Effector memory CD8-positive, alpha-beta T cell (primary cell): Measurements from ENCODE around the gene ERCC1.

Experiments
- ATAC-seq: fragments of 150-1000 bp; cut with Tn5 transposase; replicated peaks from 2 replicates; pipeline ENCODE4 v1.10.0; 2021; ENCODE audit warnings: mild to moderate bottlenecking, moderate library complexity
- DNase-seq, 3 experiments: peaks; one replicate each; pipeline ENCODE4 v3.0.0; 2021
- H3K27ac Mint-ChIP-seq, 2 donors: one replicate each; pipeline ENCODE4 v1.8.0; 2022; ENCODE audit warnings: mild to moderate bottlenecking in 2 of 2, mixed read lengths in 2 of 2, moderate library complexity in 2 of 2
- H3K27me3 Mint-ChIP-seq, 2 donors: one replicate each; pipeline ENCODE4 v1.8.0; 2022; ENCODE audit warnings: mixed read lengths in 2 of 2
- H3K36me3 Mint-ChIP-seq: one replicate; pipeline ENCODE4 v1.8.0; 2022; ENCODE audit warnings: mild to moderate bottlenecking, moderate library complexity, mixed read lengths; ENCODE audit not compliant: insufficient read depth
- H3K4me1 Mint-ChIP-seq, 2 donors: one replicate each; pipeline ENCODE4 v1.8.0; 2022; ENCODE audit warnings: low read depth in 2 of 2, mixed read lengths in 2 of 2
- H3K4me3 Mint-ChIP-seq, 2 donors: one replicate each; pipeline ENCODE4 v1.8.0; 2022; ENCODE audit warnings: mild to moderate bottlenecking in 2 of 2, mixed read lengths in 2 of 2, moderate library complexity in 2 of 2
- H3K9me3 Mint-ChIP-seq, 2 donors: one replicate each; pipeline ENCODE4 v1.8.0; 2022; ENCODE audit warnings: mixed read lengths in 2 of 2

The ERCC1 gene

GRCh38 chr19:45376045-45376724 is 47.5 kb downstream of the ERCC1 start:
- Mint-ChIP-seq H3K36me3 (peaks cover 3% of the 10 kb centered on the region), H3K27me3 (peaks cover 8 to 15% of the 10 kb centered on the region in 2 donors), H3K4me1 (no peaks in the 10 kb centered on the region), H3K4me3 (no peak overlapping the region), H3K9me3 (no peaks in the 10 kb centered on the region), H3K27ac (no peak overlapping the region)
- DNase-seq = no peak
- ATAC-seq = no peak

DNA sequence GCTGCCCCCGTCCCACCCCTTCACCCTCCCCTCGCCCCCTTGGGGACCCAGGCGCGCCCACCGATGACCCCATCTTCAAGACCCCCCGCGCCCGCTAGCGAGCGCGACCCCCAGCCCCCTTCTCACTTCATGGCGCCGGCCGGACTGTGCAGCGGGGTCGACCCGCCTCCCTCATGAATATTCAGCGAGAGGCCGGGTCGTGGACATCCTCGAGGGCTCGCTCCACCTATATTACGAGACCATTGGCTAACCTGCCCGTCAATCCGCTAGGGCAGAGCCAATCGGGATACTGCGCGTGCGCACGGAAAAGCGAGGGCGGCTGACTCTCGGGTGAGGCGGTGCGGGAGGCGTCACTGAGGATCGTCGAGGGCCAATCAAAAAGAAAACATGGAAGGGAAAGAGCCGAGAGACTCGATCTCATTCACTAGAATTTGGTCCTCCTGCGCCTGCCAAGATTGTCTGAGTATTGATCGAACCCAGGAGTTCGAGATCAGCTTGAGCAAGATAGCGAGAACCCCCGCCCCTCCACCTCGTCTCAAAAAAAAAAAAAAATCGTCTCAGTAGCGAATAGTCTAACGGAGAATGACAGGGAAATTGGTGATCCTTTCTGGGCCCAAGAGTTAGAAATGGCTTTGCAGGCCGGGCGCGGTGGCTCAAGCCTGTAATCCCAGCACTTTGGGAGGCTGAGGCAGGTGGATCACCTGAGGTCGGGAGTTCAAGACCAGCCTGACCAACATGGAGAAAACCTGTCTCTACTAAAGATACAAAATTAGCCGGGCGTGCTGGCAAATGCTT is 53.1 kb downstream of the ERCC1 start, which contains the start of gene ERCC2:
TSS of gene ERCC2 (minus strand) at position 164 of the 795 bp plus-strand sequence. CDS start at position 131, 33 bp downstream.
- DNase-seq (peak; percentile 100), ATAC-seq (peak; percentile 98)
- Mint-ChIP-seq H3K4me1 (peaks cover 5 to 10% of the 10 kb centered on the region in 2 donors), H3K36me3 (peaks cover 18% of the 10 kb centered on the region), H3K4me3 (peak within 1 kb of the TSS; percentile 78 to 81), H3K27me3 (peaks cover 8% of the 10 kb centered on the region in 2 donors), H3K9me3 (no peaks in the 10 kb centered on the region), H3K27ac (peak within 1 kb of the TSS; percentile 89 to 94)

DNA sequence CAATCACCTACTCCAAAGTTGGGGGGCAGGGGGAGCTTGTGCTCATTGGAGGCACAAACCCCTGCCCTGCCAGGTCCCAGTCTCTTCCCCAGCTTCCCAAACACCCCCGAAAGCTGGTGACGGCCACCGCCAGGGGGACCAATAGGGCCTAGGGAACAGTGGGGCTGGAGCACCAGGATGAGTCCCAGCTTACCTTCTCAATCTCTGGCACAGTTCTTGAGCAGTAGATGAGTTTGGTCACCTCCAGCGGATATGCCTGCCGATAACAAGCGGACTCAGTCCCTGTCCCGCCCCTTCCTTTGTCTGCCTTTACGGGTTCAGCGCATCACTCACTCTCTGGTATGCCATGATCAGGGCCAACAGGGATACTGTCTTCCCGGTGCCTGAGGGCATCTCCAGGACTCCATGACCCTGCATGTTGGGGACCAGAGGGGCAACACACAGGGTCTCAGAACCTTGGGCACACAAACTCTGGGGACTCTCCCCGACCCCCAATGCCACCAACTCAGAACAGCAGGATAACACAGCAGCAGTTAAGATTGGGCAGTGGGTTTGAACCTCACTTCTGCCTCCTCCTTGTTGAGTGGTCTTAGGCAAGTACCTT is 54.9 kb downstream of the ERCC1 start:
- H3K4me1 Mint-ChIP-seq = peaks cover 5 to 10% of the 10 kb centered on the region in 2 donors
- no peak for DNase-seq
- peak overlapping the region in 1 of 2 donors; percentile 26 for H3K4me3 Mint-ChIP-seq
- no peak for ATAC-seq
- peaks cover 18% of the 10 kb centered on the region for H3K36me3 Mint-ChIP-seq
- no peaks in the 10 kb centered on the region for H3K9me3 Mint-ChIP-seq
- H3K27ac Mint-ChIP-seq = peak overlapping the region in 1 of 2 donors; percentile 49
- H3K27me3 Mint-ChIP-seq = peaks cover under 1 to 5% of the 10 kb centered on the region in 2 donors

DNA sequence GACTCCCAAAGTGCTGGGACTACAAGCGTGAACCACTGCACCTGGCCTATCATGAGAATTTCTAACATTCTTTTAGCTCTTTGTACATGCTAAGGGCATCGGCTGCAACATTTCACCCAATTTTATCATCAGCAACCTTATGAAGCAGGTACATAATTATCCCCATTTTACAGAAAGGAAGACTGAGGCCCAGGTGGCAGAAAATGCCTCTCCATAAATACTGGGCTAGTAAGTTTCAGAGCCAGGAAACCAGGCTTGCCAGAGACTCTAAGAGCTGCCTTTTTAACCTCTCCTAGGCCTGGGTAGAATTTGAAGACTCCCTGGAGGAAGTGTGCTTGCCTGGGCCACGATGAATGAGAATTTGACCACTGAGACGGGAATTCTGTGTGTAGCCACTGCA is 55.6 kb downstream of the ERCC1 start:
- no peak for DNase-seq
- Mint-ChIP-seq H3K9me3 (no peaks in the 10 kb centered on the region), H3K4me3 (no peak overlapping the region), H3K27ac (no peak overlapping the region), H3K36me3 (peaks cover 18% of the 10 kb centered on the region), H3K4me1 (peaks cover 5 to 10% of the 10 kb centered on the region in 2 donors), H3K27me3 (no peaks in the 10 kb centered on the region)
- no peak for ATAC-seq

DNA sequence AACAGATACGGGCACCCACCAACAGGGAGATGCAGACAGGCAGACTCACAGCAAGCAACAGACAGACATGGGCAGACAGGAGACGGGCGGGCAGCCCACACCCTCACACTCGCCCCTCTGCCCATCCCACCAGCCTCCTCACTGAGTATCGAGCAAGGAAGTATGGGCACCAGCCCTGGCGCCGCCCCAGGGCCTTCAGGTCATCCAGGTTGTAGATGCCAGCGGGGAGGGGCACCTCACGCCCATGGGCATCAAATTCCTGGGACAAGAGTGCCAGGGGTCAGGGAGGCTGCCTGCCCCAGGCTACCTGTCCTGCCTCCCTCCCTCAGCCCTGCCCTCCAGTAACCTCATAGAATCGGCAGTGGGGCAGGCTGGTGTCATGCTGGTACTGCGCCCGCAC is 59.0 kb downstream of the ERCC1 start:
- H3K4me1 Mint-ChIP-seq = peaks cover 1 to 5% of the 10 kb centered on the region in 2 donors

GRCh38 chr19:45363861-45364459 is 59.8 kb downstream of the ERCC1 start:
- H3K4me3 Mint-ChIP-seq = no peak overlapping the region
- H3K9me3 Mint-ChIP-seq = no peaks in the 10 kb centered on the region
- no peak for DNase-seq
- no peaks in the 10 kb centered on the region for H3K27me3 Mint-ChIP-seq
- no peak for ATAC-seq
- H3K36me3 Mint-ChIP-seq = peaks cover 19% of the 10 kb centered on the region
- peaks cover 0 to 1% of the 10 kb centered on the region in 2 donors for H3K4me1 Mint-ChIP-seq
- no peak overlapping the region for H3K27ac Mint-ChIP-seq

More for the DNA sequence above, 59.0 kb downstream of the ERCC1 start:
- ATAC-seq = no peak
- peaks cover 18% of the 10 kb centered on the region for H3K36me3 Mint-ChIP-seq
- DNase-seq = no peak
- H3K27ac Mint-ChIP-seq = no peak overlapping the region
- H3K9me3 Mint-ChIP-seq = no peaks in the 10 kb centered on the region
- no peak overlapping the region for H3K4me3 Mint-ChIP-seq
- no peaks in the 10 kb centered on the region for H3K27me3 Mint-ChIP-seq

GRCh38 chr19:45362291-45362690 is 61.4 kb downstream of the ERCC1 start:
- Mint-ChIP-seq H3K4me3 (no peak overlapping the region), H3K9me3 (no peaks in the 10 kb centered on the region), H3K27me3 (no peaks in the 10 kb centered on the region), H3K4me1 (peaks cover 0 to 3% of the 10 kb centered on the region in 2 donors), H3K36me3 (peaks cover 19% of the 10 kb centered on the region), H3K27ac (no peak overlapping the region)
- ATAC-seq (no peak), DNase-seq (no peak)

DNA sequence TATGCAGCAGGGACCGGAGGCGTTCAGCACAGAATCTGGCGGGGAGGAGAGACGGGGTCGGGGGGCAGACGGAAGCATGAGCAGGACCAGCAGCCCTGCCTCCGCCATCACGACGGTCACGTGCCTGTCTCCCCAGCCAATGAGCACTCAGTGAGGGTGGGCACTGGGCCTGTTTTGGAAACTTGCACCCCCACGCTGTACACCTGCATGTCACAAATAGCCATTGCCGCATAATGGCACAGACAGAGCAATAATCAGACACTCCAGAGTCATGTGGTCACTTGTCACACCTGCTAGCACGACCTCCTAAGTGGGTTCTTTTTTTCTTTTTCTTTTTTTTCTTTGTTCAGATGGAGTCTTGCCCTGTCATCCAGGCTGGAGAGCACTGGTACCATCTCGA is 62.1 kb downstream of the ERCC1 start:
- H3K36me3 Mint-ChIP-seq = peaks cover 16% of the 10 kb centered on the region
- no peak overlapping the region for H3K27ac Mint-ChIP-seq
- H3K4me3 Mint-ChIP-seq = no peak overlapping the region
- no peaks in the 10 kb centered on the region for H3K9me3 Mint-ChIP-seq
- DNase-seq (no peak), ATAC-seq (no peak)
- H3K4me1 Mint-ChIP-seq = peaks cover 0 to 3% of the 10 kb centered on the region in 2 donors
- H3K27me3 Mint-ChIP-seq = no peaks in the 10 kb centered on the region

GRCh38 chr19:45358213-45358792 is 65.4 kb downstream of the ERCC1 start:
- H3K27me3 Mint-ChIP-seq = no peaks in the 10 kb centered on the region
- ATAC-seq = no peak
- peaks cover 2 to 7% of the 10 kb centered on the region in 2 donors for H3K4me1 Mint-ChIP-seq
- peak overlapping the region; percentile 1 to 71 for H3K27ac Mint-ChIP-seq
- H3K9me3 Mint-ChIP-seq = no peaks in the 10 kb centered on the region
- DNase-seq = no peak
- H3K36me3 Mint-ChIP-seq = peaks cover 18% of the 10 kb centered on the region
- H3K4me3 Mint-ChIP-seq = no peak overlapping the region

- H3K4me3 Mint-ChIP-seq = no peak overlapping the region
- no peaks in the 10 kb centered on the region for H3K9me3 Mint-ChIP-seq
- DNase-seq = no peak
- peaks cover 19% of the 10 kb centered on the region for H3K36me3 Mint-ChIP-seq
- H3K4me1 Mint-ChIP-seq = peaks cover 2 to 7% of the 10 kb centered on the region in 2 donors
- H3K27me3 Mint-ChIP-seq = no peaks in the 10 kb centered on the region
- ATAC-seq = no peak
- peak overlapping the region in 1 of 2 donors; percentile 35 for H3K27ac Mint-ChIP-seq
Measured at GRCh38 chr19:45357445-45357783, 66.3 kb downstream of the ERCC1 start.
